Astrocyte (in vitro differentiated cells and primary cell): Measurements from ENCODE around the gene SYT5. TPM values are rescaled to one million over a fixed set of nuclear protein-coding genes. Genes with fewer than 3 reads are reported as not detected.

Source experiments
- DNase-seq: peaks from one replicate; pipeline ENCODE4 v3.0.0-alpha.2; 2010; ENCODE audit warnings: low read depth
- FAIRE-seq: peaks from 2 replicates; lab custom pipeline; 2011; peaks lifted over from hg19 to GRCh38; lab: Jason Lieb, UNC
- H2AFZ ChIP-seq: 2 replicates; pipeline ENCODE4 v1.6.0; 2012; ENCODE audit warnings: low read depth, low read length, inconsistent platforms
- H3K27ac ChIP-seq: 2 replicates; pipeline ENCODE4 v1.5.1; 2011; ENCODE audit warnings: low read depth, low read length, inconsistent platforms
- H3K27me3 ChIP-seq: 2 replicates; pipeline ENCODE4 v1.6.0; 2011; ENCODE audit warnings: low read length, inconsistent platforms; ENCODE audit not compliant: insufficient read depth
- H3K36me3 ChIP-seq: 2 replicates; pipeline ENCODE4 v1.5.1; 2011; ENCODE audit warnings: low read length, inconsistent platforms; ENCODE audit not compliant: insufficient read depth
- H3K4me1 ChIP-seq: 2 replicates; pipeline ENCODE4 v1.5.1; 2011; ENCODE audit warnings: low read length, inconsistent platforms; ENCODE audit not compliant: insufficient read depth
- H3K4me2 ChIP-seq: 2 replicates; pipeline ENCODE4 v1.6.0; 2012; ENCODE audit warnings: low read length, inconsistent platforms
- H3K4me3 ChIP-seq: 2 replicates; pipeline ENCODE4 v1.5.1; 2011; ENCODE audit warnings: low read depth, mild to moderate bottlenecking, low read length, inconsistent platforms; ENCODE audit not compliant: insufficient read depth
- H3K79me2 ChIP-seq: 2 replicates; pipeline ENCODE4 v1.6.0; 2012; ENCODE audit warnings: mild to moderate bottlenecking, low read length, inconsistent platforms; ENCODE audit not compliant: insufficient read depth
- H3K9ac ChIP-seq: 2 replicates; pipeline ENCODE4 v1.6.0; 2012; ENCODE audit warnings: mild to moderate bottlenecking, low read length, inconsistent platforms
- H3K9me3 ChIP-seq: 2 replicates; pipeline ENCODE4 v1.5.1; 2012; ENCODE audit warnings: low read depth, mild to moderate bottlenecking, low read length, inconsistent platforms; ENCODE audit not compliant: insufficient read depth
- H4K20me1 ChIP-seq: 2 replicates; pipeline ENCODE4 v1.6.0; 2012; ENCODE audit warnings: low read length, inconsistent platforms; ENCODE audit not compliant: insufficient read depth
- H3K27ac Mint-ChIP-seq: one replicate; pipeline ENCODE4 v1.8.0; 2021; ENCODE audit warnings: mild to moderate bottlenecking, mixed read lengths; ENCODE audit not compliant: unreplicated experiment
- H3K27me3 Mint-ChIP-seq: one replicate; pipeline ENCODE4 v1.8.0; 2021; ENCODE audit warnings: low read depth, mixed read lengths; ENCODE audit not compliant: unreplicated experiment
- H3K36me3 Mint-ChIP-seq: one replicate; pipeline ENCODE4 v1.8.0; 2021; ENCODE audit warnings: low read depth, mixed read lengths; ENCODE audit not compliant: unreplicated experiment
- H3K4me1 Mint-ChIP-seq: one replicate; pipeline ENCODE4 v1.8.0; 2021; ENCODE audit warnings: low read depth, mixed read lengths; ENCODE audit not compliant: unreplicated experiment
- H3K4me3 Mint-ChIP-seq: one replicate; pipeline ENCODE4 v1.8.0; 2021; ENCODE audit warnings: mild to moderate bottlenecking, moderate library complexity, mixed read lengths; ENCODE audit not compliant: unreplicated experiment
- H3K9me3 Mint-ChIP-seq: one replicate; pipeline ENCODE4 v1.8.0; 2021; ENCODE audit warnings: mild to moderate bottlenecking, mixed read lengths; ENCODE audit not compliant: unreplicated experiment
- EZH2 ChIP-seq: IDR thresholded peaks from 2 replicates; pipeline ENCODE4 v1.6.1; 2012; ENCODE audit warnings: mild to moderate bottlenecking, low read length, inconsistent platforms; ENCODE audit not compliant: insufficient read depth
- total RNA-seq: library from RNA; stranded (reverse); gene quantifications from 2 replicates; pipeline ENCODE4 v1.2.1, GENCODE V29; 2021
- TF ChIP-seq, protein P1 (sequence below): IDR thresholded peaks from 2 replicates; pipeline ENCODE4 v1.5.1; 2011; ENCODE audit warnings: low read depth, mild to moderate bottlenecking, inconsistent platforms, low read length, moderate library complexity; ENCODE audit not compliant: insufficient read depth

The SYT5 gene
- total RNA-seq, 1 donor from 2014 or later, result 1.1 TPM

DNA sequence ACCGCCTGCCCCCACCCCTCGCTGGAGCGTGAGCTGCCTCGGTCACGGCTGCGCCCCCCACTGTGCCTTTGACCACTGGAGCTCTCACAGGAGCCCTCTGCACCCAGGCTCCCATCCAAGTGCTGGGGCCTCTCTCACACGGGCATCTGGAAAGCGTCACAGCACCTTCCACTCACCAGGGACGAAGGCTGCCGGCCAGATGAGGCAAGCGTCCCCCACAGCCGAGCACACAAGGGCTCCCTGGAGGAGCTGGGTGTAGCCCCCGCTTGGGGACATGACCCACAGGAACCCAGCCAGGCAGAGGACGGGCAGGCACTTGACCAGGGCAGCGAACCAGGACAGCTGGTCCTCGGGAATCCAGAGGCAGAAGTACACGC lies 47.9 kb upstream of the SYT5 start:
- H3K27me3 ChIP-seq, result no peaks in the 10 kb centered on the region
- FAIRE-seq, result no peak

DNA sequence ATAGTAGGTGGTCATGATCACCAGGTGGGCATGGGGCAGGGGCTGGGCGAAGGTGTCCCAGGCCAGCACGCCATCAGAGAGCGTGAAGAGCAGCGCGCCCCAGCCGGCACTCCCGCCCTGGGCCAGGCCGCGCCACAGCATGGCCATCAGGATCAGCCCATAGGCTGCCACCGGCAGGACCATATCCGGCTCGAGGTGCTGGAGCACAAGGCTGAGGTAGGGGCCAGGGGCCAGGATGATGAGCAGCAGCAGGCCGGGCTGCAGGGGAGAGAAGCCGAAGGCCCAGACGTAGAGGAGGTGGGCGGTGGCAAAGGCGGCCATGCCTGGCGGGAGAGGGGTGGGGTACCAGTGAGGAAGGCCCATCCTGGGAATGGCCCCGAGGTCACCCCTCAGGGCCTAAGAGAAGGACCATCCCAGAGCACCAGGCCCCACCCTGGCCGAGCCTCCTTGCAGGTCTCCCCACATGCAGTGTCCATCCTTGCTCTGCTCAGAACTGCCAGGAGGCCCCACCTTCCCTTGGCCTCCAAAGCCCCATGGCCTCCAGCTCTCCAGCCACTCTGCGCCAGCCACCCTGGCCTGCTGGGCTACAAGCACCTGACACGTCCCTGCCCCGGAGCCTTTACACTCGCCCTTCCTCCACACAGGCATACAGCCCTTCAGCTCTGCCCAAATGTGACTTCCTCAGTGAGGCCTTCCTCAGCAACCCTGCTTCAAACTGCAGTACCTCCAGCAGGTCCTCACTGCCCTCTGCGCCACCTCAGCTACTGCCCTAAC lies 47.3 kb upstream of the SYT5 start:
- Histone ChIP-seq H3K27me3 (no peaks in the 10 kb centered on the region), H3K4me1 (no peaks in the 10 kb centered on the region), H3K79me2 (no peaks in the 10 kb centered on the region), H4K20me1 (peaks cover 51% of the 10 kb centered on the region), H3K4me2 (no peak overlapping the region), H3K27ac (no peak overlapping the region), H3K36me3 (no peaks in the 10 kb centered on the region), H2AFZ (no peak overlapping the region), H3K9me3 (no peaks in the 10 kb centered on the region), H3K9ac (no peak overlapping the region), H3K4me3 (no peak overlapping the region)
- Mint-ChIP-seq H3K4me3 (no peak overlapping the region), H3K4me1 (no peaks in the 10 kb centered on the region), H3K36me3 (peaks cover 18% of the 10 kb centered on the region), H3K27me3 (no peaks in the 10 kb centered on the region), H3K27ac (peak overlapping the region; percentile 41), H3K9me3 (no peaks in the 10 kb centered on the region)
- FAIRE-seq, result no peak
- DNase-seq, result no peak
- no peak for TF ChIP-seq EZH2
- TF ChIP-seq, protein P1, sequence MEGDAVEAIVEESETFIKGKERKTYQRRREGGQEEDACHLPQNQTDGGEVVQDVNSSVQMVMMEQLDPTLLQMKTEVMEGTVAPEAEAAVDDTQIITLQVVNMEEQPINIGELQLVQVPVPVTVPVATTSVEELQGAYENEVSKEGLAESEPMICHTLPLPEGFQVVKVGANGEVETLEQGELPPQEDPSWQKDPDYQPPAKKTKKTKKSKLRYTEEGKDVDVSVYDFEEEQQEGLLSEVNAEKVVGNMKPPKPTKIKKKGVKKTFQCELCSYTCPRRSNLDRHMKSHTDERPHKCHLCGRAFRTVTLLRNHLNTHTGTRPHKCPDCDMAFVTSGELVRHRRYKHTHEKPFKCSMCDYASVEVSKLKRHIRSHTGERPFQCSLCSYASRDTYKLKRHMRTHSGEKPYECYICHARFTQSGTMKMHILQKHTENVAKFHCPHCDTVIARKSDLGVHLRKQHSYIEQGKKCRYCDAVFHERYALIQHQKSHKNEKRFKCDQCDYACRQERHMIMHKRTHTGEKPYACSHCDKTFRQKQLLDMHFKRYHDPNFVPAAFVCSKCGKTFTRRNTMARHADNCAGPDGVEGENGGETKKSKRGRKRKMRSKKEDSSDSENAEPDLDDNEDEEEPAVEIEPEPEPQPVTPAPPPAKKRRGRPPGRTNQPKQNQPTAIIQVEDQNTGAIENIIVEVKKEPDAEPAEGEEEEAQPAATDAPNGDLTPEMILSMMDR, result no peak

More for the DNA sequence above, 47.9 kb upstream of the SYT5 start:
- Mint-ChIP-seq H3K4me3 (no peak overlapping the region), H3K27me3 (no peaks in the 10 kb centered on the region), H3K9me3 (no peaks in the 10 kb centered on the region), H3K4me1 (no peaks in the 10 kb centered on the region), H3K27ac (no peak overlapping the region), H3K36me3 (peaks cover 18% of the 10 kb centered on the region)
- Histone ChIP-seq H3K9ac (no peak overlapping the region), H3K27ac (no peak overlapping the region), H3K4me1 (no peaks in the 10 kb centered on the region), H3K4me3 (no peak overlapping the region), H3K36me3 (peaks cover 4% of the 10 kb centered on the region), H3K9me3 (no peaks in the 10 kb centered on the region), H3K4me2 (no peak overlapping the region), H2AFZ (no peak overlapping the region), H4K20me1 (peaks cover 54% of the 10 kb centered on the region), H3K79me2 (no peaks in the 10 kb centered on the region)
- DNase-seq, result no peak
- TF ChIP-seq, protein P1, result no peak
- no peak for TF ChIP-seq EZH2

DNA sequence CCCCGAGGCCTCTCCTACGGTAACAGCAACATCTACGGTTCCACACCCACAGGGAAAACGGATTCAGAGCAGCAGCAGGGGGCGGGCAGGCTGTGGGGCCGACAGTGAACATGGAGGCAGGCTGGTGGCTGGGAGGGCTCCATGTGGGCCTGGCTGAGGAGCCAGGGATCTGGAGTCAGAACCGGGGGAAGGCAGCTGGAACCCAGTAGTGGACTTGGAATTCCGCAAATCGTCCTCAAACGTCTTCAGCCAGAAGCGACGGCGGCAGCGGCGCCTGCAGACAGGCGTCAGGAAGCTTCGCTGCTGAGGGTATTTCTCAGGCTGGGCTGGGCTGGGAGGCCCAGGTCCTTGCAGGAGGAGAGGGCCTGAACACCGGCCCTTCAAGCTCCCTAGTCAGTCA lies 46.7 kb upstream of the SYT5 start:
- Mint-ChIP-seq H3K27me3 (no peaks in the 10 kb centered on the region), H3K36me3 (peaks cover 18% of the 10 kb centered on the region), H3K27ac (peak overlapping the region; percentile 41), H3K9me3 (no peaks in the 10 kb centered on the region), H3K4me1 (no peaks in the 10 kb centered on the region), H3K4me3 (no peak overlapping the region)
- TF ChIP-seq, protein P1, result no peak
- no peak for TF ChIP-seq EZH2
- H3K9me3 ChIP-seq, result no peaks in the 10 kb centered on the region
- H3K9ac ChIP-seq, result no peak overlapping the region
- no peak overlapping the region for H2AFZ ChIP-seq
- no peak overlapping the region for H3K4me2 ChIP-seq
- H3K4me3 ChIP-seq, result no peak overlapping the region
- H3K36me3 ChIP-seq, result no peaks in the 10 kb centered on the region
- H3K4me1 ChIP-seq, result no peaks in the 10 kb centered on the region
- no peaks in the 10 kb centered on the region for H3K27me3 ChIP-seq
- H3K79me2 ChIP-seq, result no peaks in the 10 kb centered on the region
- FAIRE-seq (no peak), DNase-seq (no peak)
- H3K27ac ChIP-seq, result no peak overlapping the region
- peaks cover 47% of the 10 kb centered on the region for H4K20me1 ChIP-seq
